GM21529 (cell line): ENCODE data around the gene ZC3H8.
"Not testable (repeated sequence)": the region's sequence is repeated elsewhere in the genome, so short reads cannot be mapped to it uniquely, and the experiment has no call there.

Experiments
- ATAC-seq: cut with Tn5 transposase; IDR thresholded peaks from one replicate; pipeline ENCODE4 v1.9.1; 2021; ENCODE audit not compliant: unreplicated experiment

ZC3H8 gene

GRCh38 chr2:112260295-112260625, 5.4 kb upstream of the ZC3H8 start:
- no peak for ATAC-seq

DNA sequence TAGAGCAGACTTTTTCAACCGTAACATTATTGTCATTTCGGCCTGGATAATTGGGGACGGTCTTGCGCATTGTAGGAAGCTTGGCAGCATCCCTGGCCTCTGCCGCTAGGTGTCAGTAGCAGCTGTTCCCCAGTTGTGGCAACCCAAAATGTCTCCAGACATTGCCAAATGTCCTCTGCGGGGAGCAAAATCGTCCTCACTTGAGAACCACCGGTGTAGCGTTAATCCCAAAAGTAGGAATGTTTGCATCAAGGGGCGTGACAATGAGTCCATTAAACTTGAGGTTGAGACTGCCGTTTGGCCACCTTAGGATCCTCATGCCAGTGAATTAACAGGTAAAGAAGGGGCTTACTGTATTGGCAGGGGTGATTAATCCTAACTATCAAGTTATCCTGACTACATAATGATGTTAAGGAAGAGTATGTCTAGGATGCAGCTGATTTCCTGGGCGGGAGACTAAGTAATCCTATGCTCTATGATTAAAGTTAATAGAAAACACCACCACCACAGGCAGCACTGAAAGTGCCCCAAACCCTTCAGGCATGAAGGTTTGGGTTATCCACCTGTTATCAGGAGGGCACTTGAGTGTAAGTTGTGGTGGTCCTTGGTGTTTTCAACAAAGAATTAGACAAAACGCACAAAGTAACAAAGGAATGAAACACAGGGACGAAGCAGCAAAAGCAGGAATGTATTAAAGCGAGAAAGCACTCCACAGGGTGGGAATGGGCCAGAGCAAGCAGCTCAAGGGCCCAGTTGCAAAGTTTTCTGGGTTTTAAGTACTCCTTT, 4.9 kb upstream of the ZC3H8 start:
- peak; percentile 49 for ATAC-seq

DNA sequence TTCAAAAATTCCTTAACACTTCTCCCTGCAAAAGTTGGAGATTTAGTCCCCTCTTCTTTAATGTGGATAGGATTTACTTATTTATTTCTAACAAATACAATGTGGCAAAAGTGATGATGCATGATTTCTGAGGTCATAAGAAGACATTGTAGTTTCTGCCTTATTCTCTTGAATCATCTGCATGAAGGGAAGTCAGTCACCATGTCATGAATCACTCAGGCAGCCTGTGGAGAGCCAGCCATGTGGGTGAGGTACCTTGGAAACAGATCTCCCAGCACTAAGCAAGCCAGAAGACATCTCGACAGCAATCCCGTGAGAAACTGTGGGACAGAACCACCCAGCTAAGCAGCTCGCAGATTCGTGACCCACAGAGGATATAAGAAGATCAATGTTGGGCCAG, 2.7 kb upstream of the ZC3H8 start:
- ATAC-seq, result no peak

GRCh38 chr2:112256654-112257053, 1.8 kb upstream of the ZC3H8 start:
- no peak for ATAC-seq

- ATAC-seq, result no peak
These were observed 1.0 kb upstream of the ZC3H8 start for GRCh38 chr2:112255875-112256274.

DNA sequence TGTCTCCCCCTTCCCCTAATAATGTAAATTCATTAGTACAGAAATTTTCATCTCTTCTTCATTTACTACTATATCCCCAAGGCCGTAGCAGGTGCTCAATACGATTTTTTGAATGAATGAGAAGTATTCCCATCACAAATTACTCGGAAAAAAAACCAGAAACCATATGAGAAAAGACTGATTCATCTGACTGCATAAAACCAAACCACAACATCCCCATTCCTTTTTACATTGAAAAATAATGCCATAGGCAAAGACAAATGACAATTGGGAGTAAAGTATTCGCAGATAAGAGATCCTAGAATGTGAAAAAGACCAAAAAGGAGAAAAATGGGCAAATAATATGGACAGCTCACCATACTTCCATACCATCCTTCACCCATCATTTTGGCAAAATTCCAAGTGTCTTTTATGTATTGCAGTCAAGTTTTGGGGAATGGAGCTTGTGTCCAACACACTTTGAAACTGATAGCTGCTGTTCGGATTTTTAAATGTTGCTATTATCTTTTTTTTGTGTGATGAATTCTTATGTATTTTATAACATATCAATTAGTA, 1.5 kb downstream of the ZC3H8 start:
- ATAC-seq, result no peak

GRCh38 chr2:112251271-112251670, 3.6 kb downstream of the ZC3H8 start:
- ATAC-seq, result no peak

- ATAC-seq, result no peak
These were observed 10.0 kb downstream of the ZC3H8 start for GRCh38 chr2:112244854-112245253.

GRCh38 chr2:112243233-112243632, 11.6 kb downstream of the ZC3H8 start:
- no peak for ATAC-seq

GRCh38 chr2:112242384-112242783, 12.5 kb downstream of the ZC3H8 start:
- no peak for ATAC-seq

- ATAC-seq, result no peak
These were observed 15.0 kb downstream of the ZC3H8 start for GRCh38 chr2:112239862-112240261.

DNA sequence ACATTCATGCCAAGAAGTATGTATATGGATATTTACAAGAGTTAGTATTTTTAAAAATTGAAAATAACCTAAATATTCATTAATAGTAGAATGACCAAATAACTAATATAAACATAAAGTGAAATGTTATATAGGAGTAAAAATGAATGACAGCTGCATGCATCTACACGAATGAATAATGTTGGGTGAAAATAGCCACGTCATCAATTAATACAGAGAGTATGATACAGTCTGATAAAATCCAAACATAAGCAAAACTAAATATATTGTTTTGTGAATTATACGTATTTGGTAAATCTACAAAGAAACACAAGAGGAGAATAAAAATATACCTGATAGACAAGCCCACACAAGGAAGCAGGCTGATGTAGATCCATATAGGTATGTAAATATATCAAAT, 24.5 kb downstream of the ZC3H8 start:
- no peak for ATAC-seq

DNA sequence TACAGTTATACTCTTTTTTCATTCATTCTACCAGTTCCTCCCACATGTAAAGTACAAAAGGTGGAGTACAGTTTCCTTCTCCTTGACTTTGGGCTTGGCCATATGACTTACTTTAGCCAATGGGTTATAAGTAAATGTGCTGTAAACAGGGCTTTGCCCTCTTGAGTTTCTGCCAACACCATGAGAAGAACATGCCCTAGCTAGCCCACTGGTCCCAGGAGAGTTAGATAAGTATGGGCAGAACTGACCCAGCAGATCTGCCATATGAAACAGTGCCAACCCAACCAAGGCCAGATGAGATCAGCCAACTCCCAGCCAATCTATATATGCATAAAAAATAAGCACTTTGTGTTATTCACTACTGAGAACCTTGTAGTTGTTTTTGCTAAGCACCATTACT, 25.5 kb downstream of the ZC3H8 start:
- no peak for ATAC-seq

- no peak for ATAC-seq
These were observed 34.0 kb downstream of the ZC3H8 start for GRCh38 chr2:112220831-112221230.

DNA sequence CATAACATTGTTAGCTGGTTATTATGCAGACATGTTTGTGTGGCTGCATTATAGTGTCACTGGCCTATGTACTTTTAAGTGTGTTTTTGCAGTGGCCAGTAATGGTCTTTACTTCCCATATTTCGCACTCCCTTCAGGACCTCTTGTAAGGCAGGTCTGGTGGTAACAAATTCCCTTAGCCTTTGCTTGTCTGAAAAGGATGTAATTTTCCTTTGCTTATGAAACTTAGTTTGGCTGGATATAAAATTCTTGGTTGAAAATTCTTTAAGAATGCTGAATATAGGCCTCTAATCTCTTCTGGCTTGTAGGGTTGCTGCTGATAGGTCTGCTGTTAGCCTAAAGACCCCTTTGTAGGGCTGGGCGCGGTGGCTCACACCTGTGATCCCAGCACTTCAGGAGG, 34.7 kb downstream of the ZC3H8 start:
- no peak for ATAC-seq

DNA sequence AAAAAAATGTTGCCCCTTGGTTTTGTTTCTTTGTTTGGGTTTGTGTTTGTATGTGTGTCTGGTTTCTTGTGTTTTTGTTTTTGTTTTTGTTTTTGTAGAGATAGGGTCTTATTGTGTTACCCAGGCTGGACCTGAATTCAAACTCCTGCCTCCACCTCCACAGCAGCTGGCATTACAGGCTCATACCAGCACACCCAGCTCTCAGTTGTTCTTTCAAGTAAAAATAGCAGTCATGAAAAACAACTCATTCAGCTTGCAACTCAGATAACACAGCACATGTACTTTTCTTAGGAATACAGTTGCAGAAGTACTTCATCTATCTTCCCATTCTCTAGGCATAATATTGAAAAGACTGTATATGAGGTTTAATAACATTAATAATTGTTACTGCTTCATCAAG, 37.0 kb downstream of the ZC3H8 start:
- ATAC-seq, result no peak

DNA sequence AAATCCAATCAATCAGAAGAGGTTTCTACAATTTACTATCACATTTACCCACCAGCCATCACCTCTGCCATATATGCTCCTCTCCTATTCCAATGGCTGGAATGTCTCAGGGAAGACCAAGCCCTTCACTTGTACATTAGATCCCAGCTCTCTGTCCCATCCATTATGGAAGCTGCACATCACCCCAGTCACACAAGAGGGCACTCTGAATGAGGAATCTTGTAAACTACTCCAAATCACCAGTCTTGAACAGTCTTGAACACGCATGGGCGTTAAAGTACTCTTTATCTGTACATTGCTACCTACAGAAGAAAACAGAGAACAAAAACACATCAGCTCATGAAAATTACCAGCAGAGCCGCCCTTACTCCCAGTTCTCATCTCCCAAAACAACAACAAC, 38.7 kb downstream of the ZC3H8 start:
- no peak for ATAC-seq

DNA sequence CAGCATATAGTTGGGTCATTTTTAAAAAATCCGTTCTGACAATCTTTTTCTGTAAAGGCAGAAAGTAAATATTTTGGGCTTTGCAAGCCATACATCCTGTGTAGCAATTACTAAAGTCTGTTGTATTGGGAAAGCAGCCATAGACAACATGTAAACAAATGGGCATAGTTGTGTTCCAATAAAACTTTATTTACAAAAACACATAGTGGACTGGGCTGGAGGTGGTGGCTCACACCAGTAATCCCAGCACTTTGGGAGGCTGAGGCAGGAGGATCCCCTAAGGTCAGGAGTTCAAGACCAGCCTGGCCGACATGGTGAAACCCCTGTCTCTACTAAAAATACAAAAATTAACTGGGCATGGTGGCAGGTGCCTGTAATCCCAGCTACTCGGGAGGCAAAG, 46.9 kb downstream of the ZC3H8 start:
- not testable (repeated sequence) for ATAC-seq

DNA sequence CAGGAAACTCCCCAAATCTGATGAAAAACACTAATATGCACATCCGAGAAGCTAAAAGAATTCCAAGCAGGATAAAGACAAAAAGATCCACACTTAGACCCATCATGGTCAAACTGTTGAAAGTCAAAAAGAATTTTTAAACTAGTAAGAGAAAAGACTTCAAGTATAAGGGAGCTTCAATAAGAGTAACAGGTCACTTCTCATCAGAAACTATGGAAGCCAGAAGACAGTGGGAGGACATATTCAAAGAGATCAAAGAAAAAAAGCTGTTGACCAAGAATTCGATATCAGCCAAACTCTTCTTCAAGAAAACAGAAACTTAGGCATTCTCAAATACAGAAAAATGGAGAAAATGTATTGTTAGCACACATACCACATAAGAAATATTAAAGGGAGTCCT, 50.4 kb downstream of the ZC3H8 start:
- ATAC-seq, result no peak

DNA sequence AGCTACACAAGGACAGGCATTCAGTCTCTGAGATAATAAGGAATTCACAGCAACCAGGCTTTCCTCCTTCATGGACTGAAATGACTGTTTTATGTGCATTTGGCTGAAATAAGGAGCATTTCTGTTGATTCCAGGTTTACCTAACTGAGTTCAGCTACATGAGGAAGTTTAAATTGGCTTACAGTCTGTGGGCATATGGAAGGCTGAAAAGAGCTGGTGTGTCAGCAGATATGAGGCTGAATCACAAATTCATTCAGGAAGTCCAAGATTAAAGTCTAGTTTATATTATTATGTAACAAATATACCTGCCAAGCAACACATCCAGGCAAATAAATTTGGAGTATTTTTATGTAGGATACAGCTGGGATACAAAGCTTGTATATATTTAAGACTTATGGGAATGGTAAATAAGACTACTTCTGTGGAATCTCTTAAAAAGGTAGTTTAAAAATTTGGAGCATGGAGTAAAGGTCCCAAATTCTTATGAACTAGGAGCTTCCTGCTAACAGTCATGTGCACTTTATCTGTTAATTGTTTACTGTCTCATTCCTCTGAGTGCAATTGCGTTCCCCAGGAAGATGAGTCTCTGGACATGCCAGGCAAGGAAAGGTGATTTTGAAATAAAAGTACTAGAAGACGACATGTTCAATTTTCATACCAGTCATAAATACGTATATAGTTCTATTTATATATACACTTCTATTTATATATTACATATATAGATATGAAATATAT, 53.0 kb downstream of the ZC3H8 start:
- ATAC-seq, result no peak

DNA sequence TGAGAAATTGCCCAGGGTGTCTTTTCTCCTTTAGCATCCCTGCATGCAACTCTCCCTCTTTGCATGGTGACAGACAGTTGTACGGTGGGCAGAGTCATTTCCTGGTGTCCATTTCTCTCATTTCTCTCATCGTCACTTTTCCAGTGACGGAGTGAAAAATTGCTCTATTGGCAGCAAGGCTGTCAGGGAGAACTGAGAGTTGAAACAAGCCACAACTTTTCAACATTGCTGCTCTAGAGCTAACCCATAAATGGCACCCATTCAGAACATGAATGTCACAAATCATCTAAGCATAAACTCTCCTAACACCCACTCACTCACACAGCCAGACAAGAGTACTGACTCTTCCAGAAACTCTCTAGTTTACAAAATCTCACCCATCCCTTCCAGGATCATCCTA, 55.7 kb downstream of the ZC3H8 start:
- ATAC-seq, result no peak

DNA sequence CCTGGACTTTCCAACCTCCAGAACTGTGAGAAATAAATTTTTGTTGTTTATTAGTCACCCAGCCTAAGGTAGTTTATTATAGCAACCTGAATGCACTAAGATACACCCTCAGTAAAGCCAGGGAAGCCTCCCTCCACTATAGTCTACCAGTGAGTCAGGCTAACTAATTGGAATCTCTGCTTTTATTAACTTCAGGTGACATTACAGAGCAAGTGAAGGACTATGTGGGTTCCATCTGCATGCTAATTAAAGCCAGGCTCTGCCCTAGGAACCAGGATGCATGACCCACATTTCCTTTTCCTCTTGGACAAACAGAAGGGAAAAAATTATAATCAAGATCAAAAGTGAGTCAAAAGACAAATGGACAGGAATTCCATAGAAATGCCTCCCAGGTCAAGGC, 56.1 kb downstream of the ZC3H8 start:
- no peak for ATAC-seq
